B cell (primary cell): ENCODE data around the gene KCTD18. TPM values are rescaled to one million over a fixed set of nuclear protein-coding genes. Genes with fewer than 3 reads are reported as not detected.

ENCODE experiments used
- ATAC-seq: fragments of 200-7000 bp; cut with Tn5 transposase; one replicate; pipeline ENCODE4 v1.10.0; 2021; ENCODE audit warnings: low read depth, mild to moderate bottlenecking, moderate number of reproducible peaks, moderate library complexity
- CTCF ChIA-PET: fragments of 350-600 bp; sonication (Branson Sonifier 250); formaldehyde crosslinking; loops from one replicate; lab custom pipeline; 2021; ENCODE audit warnings: antibody characterized with exemption, inconsistent platforms; lab: Charles Lee
- POLR2A ChIA-PET: fragments of 350-600 bp; sonication (Branson Sonifier 250); formaldehyde crosslinking; loops from one replicate; lab custom pipeline; 2021; ENCODE audit warnings: antibody characterized with exemption; lab: Charles Lee
- DNase-seq: peaks from one replicate; pipeline ENCODE4 v3.0.0; 2013
- H2AFZ ChIP-seq: 2 replicates; pipeline ENCODE4 v1.6.1; 2012; ENCODE audit warnings: mild to moderate bottlenecking, low read depth, low read length; ENCODE audit not compliant: insufficient read depth, poor library complexity, severe bottlenecking
- H3K27ac ChIP-seq, 2 donors: 1 replicate in 1 of 2; 2 replicates in 1 of 2; pipeline ENCODE4 v1.5.1; 2012 to 2013; ENCODE audit warnings: low read length in 2 of 2, mild to moderate bottlenecking in 2 of 2, moderate library complexity in 1 of 2
- H3K27me3 ChIP-seq, 4 experiments: fragments of 200-600 bp in 1 of 4; sonication (generic) in 1 of 4; replicated peaks in 1 of 4; 1 replicate in 2 of 4; 2 replicates in 2 of 4; pipeline versions ENCODE4 v1.6.1 to v1.7.0; 2013 to 2016; ENCODE audit warnings: low read length in 3 of 4, mild to moderate bottlenecking in 2 of 4, mixed read lengths in 1 of 4, moderate library complexity in 1 of 4; ENCODE audit not compliant: insufficient read depth in 4 of 4, control insufficient read depth in 3 of 4; ENCODE audit errors: control extremely low read depth in 1 of 4
- H3K36me3 ChIP-seq, 2 experiments: replicated peaks in 1 of 2; 1 replicate in 1 of 2; 2 replicates in 1 of 2; pipeline versions ENCODE4 v1.6.1 to v1.7.1; 2013; ENCODE audit warnings: low read length in 1 of 2; ENCODE audit not compliant: insufficient read depth in 2 of 2, control insufficient read depth in 1 of 2; ENCODE audit errors: control extremely low read depth in 1 of 2, extremely low read depth in 1 of 2
- H3K4me1 ChIP-seq, 2 donors: fragments of 200-600 bp in 1 of 2; sonication (generic) in 1 of 2; 1 replicate in 1 of 2; 2 replicates in 1 of 2; pipeline versions ENCODE4 v1.5.1 to v1.6.1; 2013 to 2017; ENCODE audit warnings: low read length in 2 of 2; ENCODE audit not compliant: control insufficient read depth in 2 of 2, insufficient read depth in 2 of 2
- H3K4me2 ChIP-seq: replicated peaks from 2 replicates; pipeline ENCODE3; 2012; ENCODE audit warnings: mild to moderate bottlenecking, low read depth, low read length; ENCODE audit not compliant: poor library complexity, severe bottlenecking
- H3K4me3 ChIP-seq, 5 experiments: fragments of 200-600 bp in 1 of 5; sonication (generic) in 1 of 5; 1 replicate in 3 of 5; 2 replicates in 2 of 5; pipeline versions ENCODE4 v1.5.1 to v1.7.0; 2011 to 2016; ENCODE audit warnings: low read length in 4 of 5, mild to moderate bottlenecking in 4 of 5, low read depth in 2 of 5, control low read depth in 1 of 5, moderate library complexity in 1 of 5; ENCODE audit not compliant: insufficient read depth in 1 of 5; ENCODE audit errors: control extremely low read depth in 1 of 5, extremely low read depth in 1 of 5
- H3K79me2 ChIP-seq: fragments of 200-600 bp; sonication (generic); one replicate; pipeline ENCODE4 v1.6.0; 2016; ENCODE audit warnings: low read length; ENCODE audit not compliant: control insufficient read depth, insufficient read depth
- H3K9ac ChIP-seq: fragments of 200-600 bp; sonication (generic); 2 replicates; pipeline ENCODE4 v1.6.1; 2017; ENCODE audit warnings: mild to moderate bottlenecking, low read length, moderate library complexity
- H3K9me3 ChIP-seq, 3 donors: one replicate each; pipeline versions ENCODE4 v1.6.1 to v1.7.1; 2013; ENCODE audit warnings: low read length in 2 of 3; ENCODE audit not compliant: control insufficient read depth in 2 of 3, insufficient read depth in 1 of 3; ENCODE audit errors: control extremely low read depth in 1 of 3
- H4K20me1 ChIP-seq: 2 replicates; pipeline ENCODE4 v1.6.0; 2012; ENCODE audit warnings: mild to moderate bottlenecking, low read length; ENCODE audit not compliant: insufficient read depth, control insufficient read depth, poor library complexity, severe bottlenecking
- H3K27ac Mint-ChIP-seq: one replicate; pipeline ENCODE4 v1.8.0; 2021; ENCODE audit warnings: mixed read lengths
- H3K27me3 Mint-ChIP-seq: one replicate; pipeline ENCODE4 v1.8.0; 2021; ENCODE audit warnings: mixed read lengths
- H3K4me1 Mint-ChIP-seq: one replicate; pipeline ENCODE4 v1.8.0; 2021; ENCODE audit warnings: mixed read lengths
- H3K4me3 Mint-ChIP-seq: one replicate; pipeline ENCODE4 v1.8.0; 2021; ENCODE audit warnings: mixed read lengths
- H3K9me3 Mint-ChIP-seq: one replicate; pipeline ENCODE4 v1.8.0; 2022; ENCODE audit warnings: mixed read lengths; ENCODE audit not compliant: insufficient read depth
- CTCF ChIP-seq: fragments of 200-600 bp; IDR thresholded peaks from one replicate; pipeline ENCODE4 v1.8.0; 2022; ENCODE audit warnings: antibody characterized with exemption, mild to moderate bottlenecking
- EZH2 ChIP-seq: IDR thresholded peaks from 2 replicates; pipeline ENCODE4 v1.6.1; 2012; ENCODE audit warnings: borderline replicate concordance, low read depth, mild to moderate bottlenecking, moderate library complexity, low read length; ENCODE audit not compliant: insufficient read depth, poor library complexity, severe bottlenecking
- WGBS: methylation state at CpG from one replicate; pipeline ENCODE4 v1.1.5; 2013; ENCODE audit warnings: missing lambda C conversion rate; ENCODE audit not compliant: insufficient coverage; 5-methylcytosine and 5-hydroxymethylcytosine counted together
- intact Hi-C: fragments of 100-400 bp; cut with micrococcal nuclease; formaldehyde crosslinking; loops from one replicate; pipeline ENCODE4 v1.10.0; 2022
- polyA plus RNA-seq: library from polyadenylated mRNA; depleted of rRNA; stranded (reverse); fragments of >200 nt; gene quantifications from 2 replicates; pipeline ENCODE4 v1.2.3, GENCODE V29; 2012
- total RNA-seq, 2 donors: library from RNA; stranded (reverse); fragments of 120-200 nt in 1 of 2; gene quantifications; 1 replicate in 1 of 2; 2 replicates in 1 of 2; pipeline versions ENCODE4 v1.2.3 to v1.2.4, GENCODE V29; 2013 to 2022

Gene KCTD18
- total and polyA plus RNA-seq, 2 donors (not counting 1 experiment from before 2014, with no cell fraction given) = 15.3 to 20.2 TPM

- WGBS = 75% methylated on average over 4 of the region's 5 CpGs
Measured at GRCh38 chr2:200453853-200454534, 55.9 kb downstream of the KCTD18 start.

More at GRCh38 chr2:200453853-200454534, 55.9 kb downstream of the KCTD18 start:
- Histone ChIP-seq H3K4me2 (no peak overlapping the region), H3K27ac (no peak overlapping the region), H3K79me2 (no peaks in the 10 kb centered on the region), H4K20me1 (no peaks in the 10 kb centered on the region), H2AFZ (no peak overlapping the region), H3K36me3 (no peaks in the 10 kb centered on the region), H3K9ac (no peak overlapping the region), H3K27me3 (no peaks in the 10 kb centered on the region), H3K4me1 (peaks cover 46 to 50% of the 10 kb centered on the region in 2 donors), H3K4me3 (no peak overlapping the region), H3K9me3 (no peaks in the 10 kb centered on the region)
- H3K9me3 Mint-ChIP-seq = no peaks in the 10 kb centered on the region
- DNase-seq = no peak
- ATAC-seq = no peak
- POLR2A ChIA-PET = no interaction called here
- H3K27me3 Mint-ChIP-seq = no peaks in the 10 kb centered on the region
- no peak for TF ChIP-seq EZH2
- no peak for TF ChIP-seq CTCF
- CTCF ChIA-PET = interaction anchor here (1.1 kb wide), 1 partner anchor 17 kb away, joined by 3 read pairs; no protein-coding TSS in a partner anchor
- intact Hi-C loops = no loop called here
- H3K27ac Mint-ChIP-seq = no peak overlapping the region
- H3K4me1 Mint-ChIP-seq = peaks cover 54% of the 10 kb centered on the region
- no peak overlapping the region for H3K4me3 Mint-ChIP-seq
